Kidney (tissue), 14 donors: Measurements from ENCODE around the gene CYB561A3. TPM values are rescaled to one million over a fixed set of nuclear protein-coding genes. Genes with fewer than 3 reads are reported as not detected.

ENCODE experiments used
- DNase-seq, 5 donors: peaks; one replicate each; pipeline ENCODE4 v3.0.0-alpha.2; 2013 to 2020
- FAIRE-seq: peaks from 2 replicates; lab custom pipeline; 2012; peaks lifted over from hg19 to GRCh38; lab: Jason Lieb, UNC
- H3K27ac ChIP-seq, 2 donors: one replicate each; pipeline ENCODE4 v1.7.0; 2013; ENCODE audit warnings: low read depth in 2 of 2, low read length in 2 of 2, inconsistent platforms in 1 of 2
- H3K27me3 ChIP-seq: one replicate; pipeline ENCODE4 v1.7.1; 2013; ENCODE audit warnings: low read length, inconsistent platforms; ENCODE audit not compliant: control insufficient read depth, insufficient read depth
- H3K36me3 ChIP-seq, 3 donors: one replicate each; pipeline versions ENCODE4 v1.7.0 to v1.7.1; 2013; ENCODE audit warnings: low read length in 3 of 3, control low read depth in 1 of 3, inconsistent platforms in 1 of 3; ENCODE audit not compliant: insufficient read depth in 3 of 3, control insufficient read depth in 2 of 3
- H3K4me1 ChIP-seq, 3 donors: one replicate each; pipeline versions ENCODE4 v1.7.0 to v1.7.1; 2013; ENCODE audit warnings: low read length in 3 of 3, inconsistent platforms in 1 of 3, low read depth in 1 of 3; ENCODE audit not compliant: control insufficient read depth in 2 of 3, insufficient read depth in 2 of 3
- H3K4me3 ChIP-seq, 3 donors: one replicate each; pipeline versions ENCODE4 v1.7.0 to v1.8.1; 2013; ENCODE audit warnings: low read length in 3 of 3, control low read depth in 1 of 3, inconsistent platforms in 1 of 3
- H3K9ac ChIP-seq, 3 donors: one replicate each; pipeline versions ENCODE4 v1.7.0 to v1.7.1; 2013; ENCODE audit warnings: low read length in 3 of 3, control low read depth in 1 of 3, inconsistent platforms in 1 of 3
- H3K9me3 ChIP-seq, 3 donors: one replicate each; pipeline versions ENCODE4 v1.7.0 to v1.7.1; 2013; ENCODE audit warnings: low read length in 3 of 3, control low read depth in 1 of 3, inconsistent platforms in 1 of 3; ENCODE audit not compliant: control insufficient read depth in 2 of 3, insufficient read depth in 1 of 3
- CTCF ChIP-seq: IDR thresholded peaks from 3 replicates; pipeline ENCODE4 v1.5.1; 2012; ENCODE audit warnings: mild to moderate bottlenecking, moderate library complexity, borderline replicate concordance; ENCODE audit not compliant: insufficient read depth; ENCODE audit errors: extremely low read depth
- intact Hi-C: fragments of 100-400 bp; cut with DNase I; formaldehyde crosslinking; loops from one replicate; pipeline ENCODE4 v1.11.1; 2022
- polyA plus RNA-seq: library from polyadenylated mRNA; stranded (reverse); fragments of 350-450 nt; fragmentation: Illumina TruSeq; extraction: RNeasy Lipid Tissue Mini Kit (QIAGEN cat#74804); gene quantifications from one replicate; pipeline ENCODE4 v1.2.3, GENCODE V29; 2014; ENCODE audit warnings: low read depth, low replicate concordance; ENCODE audit not compliant: insufficient read depth
- total RNA-seq: library from RNA; stranded (reverse); fragmentation: NEBNext Ultra II Directional; extraction: Animal tissue kit (Norgen Biotek cat#: 25700); gene quantifications from one replicate; pipeline ENCODE4 v1.2.1, GENCODE V29; 2021
- donor health status: control.
- donor health status: control.
- donor health status: control.
- donor health status: control.
- donor health status: control.
- donor health status: DM: yes; HTN: yes; CAD: no.
- donor health status: Normal renal cell carcinoma (clear cell type).

The CYB561A3 gene
- total and polyA plus RNA-seq, 2 donors from 2014 or later = 29.7 to 36.8 TPM

- Histone ChIP-seq H3K27me3 (no peaks in the 10 kb centered on the region), H3K4me1 (peaks cover 0 to 5% (median 5%) of the 10 kb centered on the region in 3 donors), H3K9me3 (no peaks in the 10 kb centered on the region), H3K36me3 (peaks cover 10 to 43% (median 16%) of the 10 kb centered on the region in 3 donors), H3K27ac (no peak overlapping the region), H3K4me3 (no peak overlapping the region), H3K9ac (no peak overlapping the region)
- DNase-seq (no peak), FAIRE-seq (no peak)
- no peak for TF ChIP-seq CTCF
- intact Hi-C loops = no loop called here
These were observed 7.0 kb upstream of the CYB561A3 start for GRCh38 chr11:61368646-61369045.

GRCh38 chr11:61367406-61367805, 5.7 kb upstream of the CYB561A3 start:
- DNase-seq (no peak), FAIRE-seq (no peak)
- Histone ChIP-seq H3K27me3 (no peaks in the 10 kb centered on the region), H3K36me3 (peaks cover 10 to 43% (median 16%) of the 10 kb centered on the region in 3 donors), H3K9me3 (no peaks in the 10 kb centered on the region), H3K4me1 (peaks cover 0 to 13% (median 5%) of the 10 kb centered on the region in 3 donors), H3K27ac (no peak overlapping the region), H3K4me3 (no peak overlapping the region), H3K9ac (no peak overlapping the region)
- TF ChIP-seq CTCF = no peak
- intact Hi-C loops = no loop called here

- no peaks in the 10 kb centered on the region for H3K27me3 ChIP-seq
- no peak overlapping the region for H3K9ac ChIP-seq
- TF ChIP-seq CTCF = no peak
- H3K4me3 ChIP-seq = no peak overlapping the region
- H3K9me3 ChIP-seq = no peaks in the 10 kb centered on the region
- intact Hi-C loops = no loop called here
- H3K4me1 ChIP-seq = peaks cover 0 to 17% (median 5%) of the 10 kb centered on the region in 3 donors
- H3K27ac ChIP-seq = no peak overlapping the region
- no peak for FAIRE-seq
- no peak for DNase-seq
- peaks cover 10 to 35% (median 16%) of the 10 kb centered on the region in 3 donors for H3K36me3 ChIP-seq
These were observed 2.5 kb upstream of the CYB561A3 start for GRCh38 chr11:61364012-61364675.
